Measurements from ENCODE around the gene ATP9A. TPM values are rescaled to one million over a fixed set of nuclear protein-coding genes. Genes with fewer than 3 reads are reported as not detected.

ATP9A gene
- total and polyA plus RNA-seq, 2 of the 8 experiments (the other 6 are each of a cell fraction or from before 2014, with no cell fraction given): 5.0 to 6.4 TPM

GRCh38 chr20:51804754-51805153 lies 36.6 kb upstream of the ATP9A start:
- Histone ChIP-seq H3K56ac (replicated peaks; ENCODE audit: insufficient read length, low read depth, low read length) (no peak overlapping the region), H3K4me3 (ENCODE audit: extremely low read depth in 1 of 4, insufficient read depth in 2 of 4, low read depth in 3 of 4, low read length in 4 of 4) (no peak overlapping the region), H2BK120ac (replicated peaks; ENCODE audit: low read depth, low read length) (no peak overlapping the region), H3K14ac (ENCODE audit: insufficient read length) (no peak overlapping the region), H3K23ac (ENCODE audit: insufficient read length) (no peak overlapping the region), H3K4me2 (ENCODE audit: insufficient read depth in 1 of 2, low read depth in 2 of 2, low read length in 2 of 2) (no peak overlapping the region), H2BK15ac (ENCODE audit: low read length) (no peak overlapping the region), H4K91ac (replicated peaks; ENCODE audit: insufficient read length, low read length) (no peak overlapping the region), H3K27me3 (replicated peaks in 1 of 4; ENCODE audit: control insufficient read depth in 3 of 4, extremely low read depth in 1 of 4, insufficient read depth in 3 of 4, low read length in 3 of 4) (no peaks in the 10 kb centered on the region), H3K4ac (replicated peaks; ENCODE audit: insufficient read length, low read depth, low read length) (no peak overlapping the region), H2AFZ (ENCODE audit: low read length) (no peak overlapping the region), H4K20me1 (replicated peaks in 1 of 2; ENCODE audit: control insufficient read depth in 1 of 2, insufficient read depth in 2 of 2, low read length in 2 of 2) (peaks cover 2% of the 10 kb centered on the region in 2 experiments), H3K79me2 (ENCODE audit: control insufficient read depth in 1 of 2, insufficient read depth in 2 of 2, low read length in 2 of 2) (peaks cover 0 to 25% of the 10 kb centered on the region in 2 experiments; a peak in 3 of 4 replicates), H3K9ac (replicated peaks in 1 of 4; ENCODE audit: extremely low read depth in 1 of 4, low read depth in 3 of 4, low read length in 3 of 4) (no peak overlapping the region), H4K8ac (ENCODE audit: extremely low read depth, insufficient read depth, low read length) (no peak overlapping the region), H3K18ac (ENCODE audit: extremely low read depth, low read length) (no peak overlapping the region), H3K23me2 (ENCODE audit: low read depth, low read length) (peaks cover 3% of the 10 kb centered on the region; the same call in 1 of the 2 replicates), H2BK5ac (ENCODE audit: low read depth, low read length) (no peak overlapping the region), H4K5ac (ENCODE audit: insufficient read length, low read depth, low read length) (no peak overlapping the region), H2BK20ac (ENCODE audit: low read length) (peak overlapping the region; percentile 77; the same call in 1 of the 2 replicates), H3K79me1 (ENCODE audit: low read depth, low read length) (no peaks in the 10 kb centered on the region), H3K36me3 (ENCODE audit: control insufficient read depth in 2 of 4, insufficient read depth in 4 of 4, low read length in 3 of 4) (peaks cover 0 to 5% (median 0%) of the 10 kb centered on the region in 4 experiments; a peak in 1 of 8 replicates), H2BK12ac (ENCODE audit: low read depth, low read length) (no peak overlapping the region), H2AK5ac (ENCODE audit: low read depth, low read length) (no peak overlapping the region; the same call in 1 of the 2 replicates), H3K9me3 (ENCODE audit: insufficient read depth in 2 of 2, low read depth in 1 of 2, low read length in 1 of 2) (no peaks in the 10 kb centered on the region), H3K27ac (ENCODE audit: low read depth, low read length) (no peak overlapping the region), H3K4me1 (replicated peaks in 1 of 4; ENCODE audit: control insufficient read depth in 3 of 4, insufficient read depth in 4 of 4, low read length in 3 of 4) (no peaks in the 10 kb centered on the region; a peak in 2 of 7 replicates)
- ChIA-PET CTCF (ENCODE audit: partially characterized antibody) (interaction anchor here (0.6 to 1.6 kb wide), 3 partner anchors 85 to 160 kb away, joined by 3 to 5 read pairs (median 4); no protein-coding TSS in a partner anchor), POLR2A (ENCODE audit: partially characterized antibody) (no interaction called here)
- WGBS, 2 experiments (ENCODE audit: extremely low coverage in 1 of 2, insufficient coverage in 1 of 2, insufficient read length in 1 of 2, insufficient replicate concordance in 2 of 2, low coverage in 1 of 2, low lambda C conversion rate in 2 of 2, missing lambda C conversion rate in 1 of 2): 92% methylated on average over 7 of the region's 7 CpGs; no CpG with 5 or more reads in 1 of the 2 experiments
- no peak for FAIRE-seq
- DNase-seq (ENCODE audit: low read depth in 1 of 2, low spot score in 2 of 2): no peak
- TF ChIP-seq SP4 (IDR thresholded peaks at IDR 0.05; ENCODE audit: low read length) (no peak), FOSL1 (IDR thresholded peaks at IDR 0.05; ENCODE audit: insufficient read depth, low read depth, low read length) (no peak), SP1 (IDR thresholded peaks at IDR 0.05; ENCODE audit: low read depth, low read length) (no peak), POLR2AphosphoS5 (IDR thresholded peaks at IDR 0.05; ENCODE audit: low read depth, low read length) (no peak), NRF1 (IDR thresholded peaks at IDR 0.05; ENCODE audit: low read depth, low read length) (no peak), CHD2 (IDR thresholded peaks at IDR 0.05; ENCODE audit: low read length) (no peak), EP300 (IDR thresholded peaks at IDR 0.05; ENCODE audit: borderline replicate concordance in 1 of 2, low read depth in 2 of 2, low read length in 2 of 2) (no peak), ZNF274 (IDR thresholded peaks at IDR 0.05; ENCODE audit: borderline replicate concordance, extremely low read depth, low read length) (no peak), PHF8 (conservative IDR thresholded peaks at IDR 0.05; ENCODE audit: low read depth, low read length) (no peak), POU5F1 (IDR thresholded peaks at IDR 0.05; ENCODE audit: low read depth, low read length) (no peak), JUND (IDR thresholded peaks at IDR 0.05; ENCODE audit: low read length) (no peak), KDM1A (IDR thresholded peaks at IDR 0.05; ENCODE audit: borderline replicate concordance, low read length) (no peak), TAF1 (IDR thresholded peaks at IDR 0.05; ENCODE audit: low read depth, low read length) (no peak), YY1 (IDR thresholded peaks at IDR 0.05; ENCODE audit: low read depth, low read length) (no peak), RFX5 (IDR thresholded peaks at IDR 0.05; ENCODE audit: borderline replicate concordance, low read depth, low read length) (no peak)

Data from H1 (cell line).